ENCODE measurements around the gene ZDHHC11. TPM values are rescaled to one million over a fixed set of nuclear protein-coding genes. Genes with fewer than 3 reads are reported as not detected.
"Not testable (repeated sequence)": the region's sequence is repeated elsewhere in the genome, so short reads cannot be mapped to it uniquely, and the experiment has no call there.

Gene ZDHHC11
- total RNA-seq, 1 experiment from 2014 or later: 0.56 TPM

- no peak overlapping the region for H3K4me3 ChIP-seq
- no peaks in the 10 kb centered on the region for H3K27me3 ChIP-seq
- H3K36me3 ChIP-seq: peaks cover 68% of the 10 kb centered on the region
- DNase-seq: no peak
- H3K9me3 ChIP-seq: no peaks in the 10 kb centered on the region
Measured at GRCh38 chr5:882253-883183, 31.7 kb upstream of the ZDHHC11 start.

DNA sequence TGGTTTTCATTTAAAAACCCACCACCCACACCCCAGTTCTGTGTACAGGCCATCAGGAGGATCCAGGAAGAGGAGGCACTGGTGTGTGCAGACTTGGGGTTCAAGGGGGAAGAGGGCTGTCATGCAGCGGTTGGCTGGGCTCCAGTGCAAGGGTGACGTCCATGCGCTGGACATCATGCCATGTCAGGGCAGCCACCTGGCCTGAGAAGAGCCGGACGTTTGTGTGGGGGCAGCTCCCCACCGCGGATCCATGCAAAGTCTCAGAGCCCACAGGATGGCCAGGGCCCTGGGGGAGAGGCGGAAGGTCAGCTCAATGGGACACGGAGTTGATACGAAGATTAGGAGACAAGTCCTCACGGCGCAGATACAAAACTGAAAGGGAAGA lies 30.8 kb upstream of the ZDHHC11 start:
- Histone ChIP-seq H3K4me3 (no peak overlapping the region), H3K9me3 (no peaks in the 10 kb centered on the region), H3K27me3 (no peaks in the 10 kb centered on the region), H3K36me3 (peaks cover 64% of the 10 kb centered on the region)
- no peak for DNase-seq

- peaks cover 64% of the 10 kb centered on the region for H3K36me3 ChIP-seq
- H3K9me3 ChIP-seq: no peaks in the 10 kb centered on the region
- H3K4me3 ChIP-seq: no peak overlapping the region
- DNase-seq: no peak
- no peaks in the 10 kb centered on the region for H3K27me3 ChIP-seq
Measured at GRCh38 chr5:880816-881550, 30.2 kb upstream of the ZDHHC11 start.

DNA sequence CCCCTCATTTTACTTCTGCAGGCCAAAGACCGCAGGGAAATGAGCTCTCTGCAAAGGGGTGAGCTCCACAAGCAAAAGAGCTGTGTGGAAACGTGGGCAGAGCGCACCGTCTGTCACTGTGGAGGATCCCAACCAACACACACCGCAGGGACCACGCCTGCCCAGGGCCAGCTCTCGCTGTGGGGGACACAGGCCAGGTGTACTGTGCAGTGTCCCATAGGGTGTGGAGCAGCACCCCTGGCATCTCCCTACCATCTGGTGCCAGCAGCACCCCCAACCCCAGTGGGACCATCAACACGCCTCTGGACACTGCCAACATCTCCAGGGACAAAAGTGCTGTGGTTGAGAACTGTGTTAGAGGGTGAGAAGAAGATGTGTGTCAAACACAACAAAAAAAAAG lies 27.9 kb upstream of the ZDHHC11 start:
- H3K4me3 ChIP-seq, H3K27me3 ChIP-seq, H3K9me3 ChIP-seq, DNase-seq: not testable (repeated sequence)
- peaks cover 57% of the 10 kb centered on the region for H3K36me3 ChIP-seq

- no peaks in the 10 kb centered on the region for H3K27me3 ChIP-seq
- no peaks in the 10 kb centered on the region for H3K9me3 ChIP-seq
- H3K36me3 ChIP-seq: peaks cover 52% of the 10 kb centered on the region
- no peak overlapping the region for H3K4me3 ChIP-seq
- DNase-seq: no peak
Measured at GRCh38 chr5:878125-878524, 27.3 kb upstream of the ZDHHC11 start.

DNA sequence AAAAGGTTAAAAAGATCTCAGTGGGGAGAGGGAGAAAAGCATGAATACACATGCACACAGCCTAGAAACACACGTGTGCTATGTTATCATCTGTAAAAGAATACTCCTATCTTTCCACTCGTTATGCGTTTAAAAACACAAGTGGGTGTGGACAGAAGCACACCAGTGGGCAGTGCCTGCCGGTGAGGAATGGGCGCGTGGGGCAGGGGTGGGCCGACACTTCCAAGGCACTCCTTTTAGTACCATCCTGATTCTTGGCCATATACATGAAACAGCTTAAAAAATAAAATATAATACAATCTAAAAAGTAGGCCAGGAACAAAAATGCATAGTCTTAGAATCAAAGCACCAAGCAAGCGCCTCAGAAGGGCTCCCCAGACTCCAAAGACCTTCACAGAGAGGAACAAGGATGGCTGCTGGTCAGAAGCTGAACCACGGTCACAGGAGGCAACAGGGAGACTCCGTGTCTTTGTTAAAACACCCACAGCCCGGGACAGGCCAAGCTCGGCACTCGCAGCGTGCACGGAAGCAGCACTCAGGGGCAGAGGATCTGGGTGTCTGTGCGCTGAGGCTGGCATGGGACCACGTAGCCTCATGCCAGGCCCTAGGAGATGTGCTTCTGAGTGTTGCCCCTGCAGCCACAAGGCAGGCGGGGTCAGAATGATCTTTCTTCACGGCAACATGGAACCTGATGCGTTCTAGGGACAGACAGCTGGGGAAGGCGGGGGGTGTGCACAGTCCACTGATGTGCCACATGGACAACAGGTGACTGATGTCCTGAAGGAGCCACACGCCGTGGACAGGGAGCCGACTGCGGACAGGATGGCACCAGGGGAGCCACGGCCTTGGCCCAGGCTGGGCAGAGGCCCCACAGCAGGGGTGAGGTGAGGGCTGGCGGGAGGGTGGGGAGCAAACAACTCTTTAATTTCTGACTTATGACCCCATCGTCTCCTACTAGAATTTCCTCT lies 25.9 kb upstream of the ZDHHC11 start:
- Histone ChIP-seq H3K4me3 (no peak overlapping the region), H3K36me3 (peaks cover 59% of the 10 kb centered on the region), H3K9me3 (no peaks in the 10 kb centered on the region), H3K27me3 (no peaks in the 10 kb centered on the region)
- no peak for DNase-seq

- Histone ChIP-seq H3K36me3 (peaks cover 59% of the 10 kb centered on the region), H3K9me3 (no peaks in the 10 kb centered on the region), H3K27me3 (no peaks in the 10 kb centered on the region), H3K4me3 (no peak overlapping the region)
- DNase-seq: no peak
Measured at GRCh38 chr5:875931-876330, 25.1 kb upstream of the ZDHHC11 start.

- no peak for DNase-seq
- H3K27me3 ChIP-seq: no peaks in the 10 kb centered on the region
- no peak overlapping the region for H3K4me3 ChIP-seq
- no peaks in the 10 kb centered on the region for H3K9me3 ChIP-seq
- H3K36me3 ChIP-seq: peaks cover 82% of the 10 kb centered on the region
Measured at GRCh38 chr5:873328-873727, 22.5 kb upstream of the ZDHHC11 start.

DNA sequence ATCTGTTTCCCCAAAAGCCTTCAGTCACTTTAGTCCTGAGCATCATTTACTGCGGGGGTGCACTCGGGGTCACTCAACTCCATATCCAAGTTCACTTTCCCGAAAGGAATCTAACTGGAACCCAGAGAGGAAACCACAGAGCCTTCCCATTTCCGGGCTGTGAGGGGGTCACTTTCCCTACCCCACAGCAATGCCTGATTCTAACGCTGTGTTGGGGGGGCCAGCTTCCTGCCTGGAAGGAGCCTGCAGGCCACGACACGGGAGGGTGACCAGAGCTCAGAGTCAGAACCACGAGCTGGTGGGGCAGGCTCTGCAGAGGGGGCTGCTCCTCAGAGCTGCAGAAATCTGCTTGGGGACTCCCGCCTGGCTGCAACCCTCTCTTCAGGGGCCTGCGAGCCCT lies 21.5 kb upstream of the ZDHHC11 start:
- Histone ChIP-seq H3K36me3 (peaks cover 85% of the 10 kb centered on the region), H3K4me3 (no peak overlapping the region), H3K27me3 (no peaks in the 10 kb centered on the region), H3K9me3 (no peaks in the 10 kb centered on the region)
- no peak for DNase-seq

- DNase-seq: no peak
- Histone ChIP-seq H3K9me3 (no peaks in the 10 kb centered on the region), H3K27me3 (no peaks in the 10 kb centered on the region), H3K4me3 (no peak overlapping the region), H3K36me3 (peaks cover 85% of the 10 kb centered on the region)
Measured at GRCh38 chr5:871596-872298, 21.0 kb upstream of the ZDHHC11 start.

DNA sequence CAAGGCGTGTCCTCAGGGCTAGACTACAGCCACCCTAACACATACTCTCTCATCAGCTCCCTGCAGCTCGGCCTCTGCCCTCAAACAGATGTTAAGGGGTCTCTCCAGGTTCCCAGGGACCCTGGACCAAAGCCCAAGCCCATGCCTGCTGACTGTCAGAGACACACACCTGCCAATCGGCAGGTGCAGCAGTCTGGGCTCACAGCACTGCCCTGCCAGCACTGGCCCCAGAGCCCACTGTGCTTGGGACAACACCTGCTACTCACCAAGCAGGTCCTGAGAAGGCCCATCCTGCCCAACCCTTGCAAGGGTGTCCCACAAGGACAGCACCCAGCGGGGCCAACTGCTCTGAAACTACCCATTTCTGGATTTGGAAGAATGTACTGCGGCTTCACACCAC lies 20.2 kb upstream of the ZDHHC11 start:
- H3K9me3 ChIP-seq: no peaks in the 10 kb centered on the region
- H3K27me3 ChIP-seq: no peaks in the 10 kb centered on the region
- no peak overlapping the region for H3K4me3 ChIP-seq
- DNase-seq: no peak
- H3K36me3 ChIP-seq: peaks cover 83% of the 10 kb centered on the region

DNA sequence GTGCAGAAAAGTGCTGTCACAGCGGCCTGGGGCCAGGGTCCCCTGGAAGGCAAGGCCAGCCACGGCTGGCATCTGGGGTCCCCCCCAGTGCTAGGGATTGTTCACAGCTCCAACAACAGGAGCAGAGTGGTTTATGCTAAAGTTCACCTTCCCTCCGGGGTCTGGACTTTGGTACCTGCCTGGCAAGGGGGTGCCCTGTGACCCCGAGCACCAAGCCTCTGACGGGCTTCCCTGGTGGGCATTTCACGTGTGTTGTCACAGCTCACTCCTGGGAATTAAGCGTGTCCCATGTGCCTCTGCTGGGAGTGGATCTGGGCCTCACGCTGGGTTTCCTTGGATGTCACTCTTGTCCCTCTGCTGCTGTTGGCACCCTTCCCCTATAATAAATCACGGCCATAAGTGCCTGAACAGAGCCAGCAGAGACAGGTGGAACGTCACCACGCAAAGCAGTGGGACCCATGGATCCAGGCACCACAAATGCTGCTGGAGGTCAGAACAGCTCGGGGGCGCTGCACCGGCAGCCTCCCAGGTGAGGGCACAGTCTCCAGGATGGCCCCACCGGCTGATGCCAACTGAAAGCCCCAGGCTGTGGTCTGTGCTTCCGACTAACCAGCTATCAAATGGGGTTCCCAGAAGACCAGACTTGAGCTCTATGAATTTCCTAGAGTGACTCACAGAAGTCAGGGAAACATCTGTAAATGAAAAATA lies 17.8 kb upstream of the ZDHHC11 start:
- DNase-seq: no peak
- no peaks in the 10 kb centered on the region for H3K27me3 ChIP-seq
- H3K36me3 ChIP-seq: peaks cover 85% of the 10 kb centered on the region
- H3K4me3 ChIP-seq: no peak overlapping the region
- no peaks in the 10 kb centered on the region for H3K9me3 ChIP-seq

DNA sequence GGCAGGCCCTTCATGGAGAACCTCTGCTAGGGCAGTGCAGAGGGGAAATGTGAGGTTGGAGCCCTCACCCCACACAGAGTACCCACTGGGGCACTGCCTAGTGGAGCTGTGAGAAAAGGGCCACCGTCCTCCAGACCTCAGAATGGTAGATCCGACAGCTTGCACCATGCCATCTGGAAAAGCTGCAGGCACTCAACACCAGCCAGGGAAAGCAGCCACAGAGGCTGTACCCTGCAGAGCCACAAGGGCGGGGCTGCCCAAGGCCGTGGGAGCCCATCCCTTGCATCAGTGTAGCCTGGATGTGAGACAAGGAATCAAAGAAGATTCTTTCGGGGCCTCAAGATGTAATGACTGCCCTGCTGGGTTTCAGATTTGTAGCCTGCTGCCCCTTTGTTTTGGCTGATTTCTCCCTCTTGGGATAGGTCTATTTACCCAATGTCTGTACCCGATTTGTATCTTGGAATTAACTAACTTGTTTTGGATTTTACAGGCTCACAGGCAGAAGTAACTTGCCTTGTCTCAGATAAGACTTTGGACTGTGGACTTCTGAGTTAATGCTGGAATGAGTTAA lies 16.6 kb upstream of the ZDHHC11 start:
- Histone ChIP-seq H3K27me3 (no peaks in the 10 kb centered on the region), H3K9me3 (no peaks in the 10 kb centered on the region), H3K4me3 (no peak overlapping the region), H3K36me3 (peaks cover 79% of the 10 kb centered on the region)
- DNase-seq: no peak

- H3K36me3 ChIP-seq: peaks cover 63% of the 10 kb centered on the region
Measured at GRCh38 chr5:865771-866170, 15.0 kb upstream of the ZDHHC11 start.

DNA sequence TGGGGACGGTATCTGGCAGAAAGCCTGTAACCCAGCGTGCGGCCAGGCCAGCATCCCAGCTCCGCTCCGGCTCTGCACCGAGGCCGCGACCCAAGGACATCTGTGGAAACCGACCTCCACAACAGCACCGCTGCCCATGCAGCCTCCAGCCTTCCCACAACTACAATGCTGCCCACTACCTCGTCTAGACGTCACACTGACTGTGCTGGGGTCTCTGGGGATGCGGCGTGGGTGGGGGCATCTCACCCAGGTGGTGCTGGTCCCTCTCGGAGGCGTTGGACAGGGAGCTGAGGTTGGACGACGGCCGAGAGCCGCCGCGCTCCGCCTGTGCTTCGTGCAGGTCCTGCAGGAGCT lies 14.4 kb upstream of the ZDHHC11 start:
- no peak overlapping the region for H3K4me3 ChIP-seq
- peaks cover 57% of the 10 kb centered on the region for H3K36me3 ChIP-seq

More at GRCh38 chr5:865771-866170, 15.0 kb upstream of the ZDHHC11 start:
- H3K9me3 ChIP-seq: no peaks in the 10 kb centered on the region
- H3K4me3 ChIP-seq: no peak overlapping the region
- no peak for DNase-seq
- no peaks in the 10 kb centered on the region for H3K27me3 ChIP-seq

More for the DNA sequence above, 14.4 kb upstream of the ZDHHC11 start:
- Histone ChIP-seq H3K9me3 (no peaks in the 10 kb centered on the region), H3K27me3 (no peaks in the 10 kb centered on the region)
- DNase-seq: no peak

All from MG63 (cell line).